GM21367 (cell line): ENCODE measurements around the gene PTPMT1.

Experiments
- ATAC-seq: cut with Tn5 transposase; IDR thresholded peaks from one replicate; pipeline ENCODE4 v1.9.1; 2021; ENCODE audit not compliant: unreplicated experiment

Gene PTPMT1

GRCh38 chr11:47577460-47578041 lies 12.2 kb downstream of the PTPMT1 start:
- ATAC-seq = no peak

- peak; percentile 83 for ATAC-seq
These were observed 13.4 kb downstream of the PTPMT1 start, which contains the start of the genes KBTBD4 and NDUFS3 for GRCh38 chr11:47578524-47579494. Gene KBTBD4, minus strand, starts transcription at chr11:47578970. Its CDS starts 19 bp downstream, at chr11:47578951. Gene NDUFS3, plus strand, starts transcription at chr11:47579074. Its CDS starts 18 bp downstream, at chr11:47579092.

GRCh38 chr11:47583844-47584243 lies 18.4 kb downstream of the PTPMT1 start:
- ATAC-seq = no peak

- ATAC-seq = no peak
These were observed 20.9 kb downstream of the PTPMT1 start, which contains the start of gene FAM180B for GRCh38 chr11:47586098-47586855. Gene FAM180B, plus strand, starts transcription at chr11:47586678. Its CDS starts 91 bp downstream, at chr11:47586769.

GRCh38 chr11:47587039-47587716 lies 21.8 kb downstream of the PTPMT1 start:
- no peak for ATAC-seq

- ATAC-seq = no peak
These were observed 22.4 kb downstream of the PTPMT1 start for GRCh38 chr11:47587723-47588326.

- no peak for ATAC-seq
These were observed 23.7 kb downstream of the PTPMT1 start for GRCh38 chr11:47589118-47589517.

- ATAC-seq = no peak
These were observed 24.2 kb downstream of the PTPMT1 start for GRCh38 chr11:47589584-47589976.

- ATAC-seq = no peak
These were observed 24.8 kb downstream of the PTPMT1 start for GRCh38 chr11:47589977-47590861.

GRCh38 chr11:47591764-47592163 lies 26.4 kb downstream of the PTPMT1 start:
- no peak for ATAC-seq

GRCh38 chr11:47592251-47592650 lies 26.9 kb downstream of the PTPMT1 start:
- no peak for ATAC-seq

GRCh38 chr11:47592970-47593369 lies 27.6 kb downstream of the PTPMT1 start:
- ATAC-seq = no peak

GRCh38 chr11:47593492-47593933 lies 28.1 kb downstream of the PTPMT1 start:
- ATAC-seq = no peak

- ATAC-seq = no peak
These were observed 28.8 kb downstream of the PTPMT1 start, which contains the start of gene C1QTNF4 for GRCh38 chr11:47593934-47594855. Gene C1QTNF4, minus strand, starts transcription at chr11:47594411. Its CDS starts 3,601 bp downstream, at chr11:47590810.

GRCh38 chr11:47595029-47595428 lies 29.6 kb downstream of the PTPMT1 start:
- no peak for ATAC-seq

GRCh38 chr11:47595967-47596366 lies 30.6 kb downstream of the PTPMT1 start:
- ATAC-seq = no peak

GRCh38 chr11:47599902-47600301 lies 34.5 kb downstream of the PTPMT1 start:
- ATAC-seq = no peak

- ATAC-seq = no peak
These were observed 37.9 kb downstream of the PTPMT1 start for GRCh38 chr11:47603295-47603694.
